ENCODE measurements around the gene FCRLA. TPM values are rescaled to one million over a fixed set of nuclear protein-coding genes. Genes with fewer than 3 reads are reported as not detected.
"Not testable (repeated sequence)": the region's sequence is repeated elsewhere in the genome, so short reads cannot be mapped to it uniquely, and the experiment has no call there.

Gene FCRLA
- total RNA-seq, 1 donor from 2014 or later = not detected

- FAIRE-seq = no peak
- DNase-seq (ENCODE audit: low spot score in 2 of 2) = no peak
Measured at GRCh38 chr1:161702250-161702649, 4.8 kb upstream of the FCRLA start.

GRCh38 chr1:161705537-161705936, 1.5 kb upstream of the FCRLA start:
- FAIRE-seq (no peak), DNase-seq (ENCODE audit: low spot score in 2 of 2) (no peak)

- no peak for FAIRE-seq
- DNase-seq (ENCODE audit: low spot score in 2 of 2) = no peak
Measured at GRCh38 chr1:161706113-161706481, 932 bp upstream of the FCRLA start.

GRCh38 chr1:161707503-161707902, 474 bp downstream of the FCRLA start:
- no peak for DNase-seq (ENCODE audit: low spot score in 2 of 2)
- FAIRE-seq = no peak

- DNase-seq (ENCODE audit: low spot score in 2 of 2) = no peak
Measured at GRCh38 chr1:161709373-161709772, 2.3 kb downstream of the FCRLA start.

GRCh38 chr1:161710560-161710959, 3.5 kb downstream of the FCRLA start:
- FAIRE-seq (no peak), DNase-seq (ENCODE audit: low spot score in 2 of 2) (no peak)

More at GRCh38 chr1:161709373-161709772, 2.3 kb downstream of the FCRLA start:
- no peak for FAIRE-seq

GRCh38 chr1:161718559-161719324, 11.7 kb downstream of the FCRLA start:
- FAIRE-seq (no peak), DNase-seq (ENCODE audit: low spot score in 2 of 2) (no peak)

GRCh38 chr1:161719325-161719611, 12.2 kb downstream of the FCRLA start:
- no peak for FAIRE-seq
- DNase-seq (ENCODE audit: low spot score in 2 of 2) = no peak

GRCh38 chr1:161720422-161720821, 13.4 kb downstream of the FCRLA start:
- DNase-seq (ENCODE audit: low spot score in 2 of 2) = no peak
- FAIRE-seq = no peak

GRCh38 chr1:161720956-161721737, 14.1 kb downstream of the FCRLA start, which contains the start of gene FCRLB:
Gene FCRLB (plus strand): TSS chr1:161721544. CDS start chr1:161722673, 1,129 bp downstream.
- FAIRE-seq (no peak), DNase-seq (ENCODE audit: low spot score in 2 of 2) (no peak)

GRCh38 chr1:161721738-161722343, 14.8 kb downstream of the FCRLA start:
- FAIRE-seq (no peak), DNase-seq (ENCODE audit: low spot score in 2 of 2) (no peak)

GRCh38 chr1:161722406-161722805, 15.4 kb downstream of the FCRLA start:
- DNase-seq (ENCODE audit: low spot score in 2 of 2) (no peak), FAIRE-seq (no peak)

- FAIRE-seq (no peak), DNase-seq (ENCODE audit: low spot score in 2 of 2) (no peak)
Measured at GRCh38 chr1:161723459-161724141, 16.6 kb downstream of the FCRLA start.

- DNase-seq (ENCODE audit: low spot score in 2 of 2); FAIRE-seq: not testable (repeated sequence)
Measured at GRCh38 chr1:161725258-161725907, 18.4 kb downstream of the FCRLA start.

GRCh38 chr1:161725908-161726472, 19.0 kb downstream of the FCRLA start:
- FAIRE-seq = no peak
- DNase-seq (ENCODE audit: low spot score in 2 of 2) = peak in 1 of 2 donors; percentile 30

- DNase-seq (ENCODE audit: low spot score in 2 of 2) (peak; percentile 73), FAIRE-seq (no peak)
Measured at GRCh38 chr1:161726473-161727255, 19.6 kb downstream of the FCRLA start.

- DNase-seq (ENCODE audit: low spot score in 2 of 2) (peak in 1 of 2 donors; percentile 11), FAIRE-seq (no peak)
Measured at GRCh38 chr1:161727256-161727924, 20.4 kb downstream of the FCRLA start.

- FAIRE-seq (no peak), DNase-seq (ENCODE audit: low spot score in 2 of 2) (no peak)
Measured at GRCh38 chr1:161728376-161729226, 21.6 kb downstream of the FCRLA start.

All from frontal cortex (tissue), 4 donors.